ENCODE data around the gene UFSP2.
A peak's percentile ranks its signal among the peaks of the same experiment; 100 is the strongest.

The UFSP2 gene

DNA sequence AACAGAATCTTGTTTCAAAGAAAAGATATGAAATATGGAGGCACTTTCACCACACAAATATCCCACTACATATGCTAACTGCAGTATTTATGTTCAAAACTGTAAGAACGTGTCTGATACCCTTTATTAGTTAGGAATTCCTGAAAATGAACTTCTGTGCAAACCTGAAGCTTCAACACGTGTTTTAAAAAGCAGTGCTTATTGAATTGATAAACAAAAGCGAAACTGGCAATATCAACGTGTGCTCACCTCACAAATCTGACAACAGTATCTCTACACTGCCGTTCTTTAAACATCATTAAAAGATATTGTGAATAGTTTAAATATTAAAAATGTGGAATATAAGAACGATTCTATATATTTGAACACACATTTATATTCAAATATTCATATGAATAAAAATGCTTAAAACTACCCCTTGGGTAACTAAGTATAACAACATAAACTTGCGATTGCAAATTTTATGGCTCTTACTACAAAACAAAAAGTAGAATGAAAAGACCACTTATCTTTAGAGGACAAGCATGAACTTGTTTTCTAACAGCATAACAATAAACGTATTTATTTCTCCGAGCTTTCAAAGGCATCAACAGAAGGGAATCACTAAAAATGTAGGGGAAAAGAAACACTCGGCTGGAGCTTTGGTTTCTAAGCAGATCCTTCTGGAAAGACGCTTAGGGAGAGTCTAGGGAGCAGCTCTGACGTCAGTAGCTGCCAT is 30.4 kb downstream of the UFSP2 start, which contains the start of gene LRP2BP:
LRP2BP (minus strand) TSS at position 687 of the 718 bp plus-strand sequence. CDS start 17,738 bp downstream, outside the sequence.
- H3K4me1 ChIP-seq (ENCODE audit: control insufficient read depth, insufficient read depth, low read length), result peaks cover 6% of the 10 kb centered on the region
- H3K9ac ChIP-seq (ENCODE audit: low read depth, low read length), result no peak within 1 kb of the TSS
- H3K36me3 ChIP-seq (ENCODE audit: control insufficient read depth, insufficient read depth, low read length), result peaks cover 2% of the 10 kb centered on the region
- no peaks in the 10 kb centered on the region for H3K9me3 ChIP-seq (ENCODE audit: control insufficient read depth, insufficient read depth, low read length)
- peak within 1 kb of the TSS; percentile 82 for H3K4me3 ChIP-seq (ENCODE audit: low read depth, low read length)
- H3K27me3 ChIP-seq (ENCODE audit: control insufficient read depth, insufficient read depth, low read length), result no peaks in the 10 kb centered on the region

DNA sequence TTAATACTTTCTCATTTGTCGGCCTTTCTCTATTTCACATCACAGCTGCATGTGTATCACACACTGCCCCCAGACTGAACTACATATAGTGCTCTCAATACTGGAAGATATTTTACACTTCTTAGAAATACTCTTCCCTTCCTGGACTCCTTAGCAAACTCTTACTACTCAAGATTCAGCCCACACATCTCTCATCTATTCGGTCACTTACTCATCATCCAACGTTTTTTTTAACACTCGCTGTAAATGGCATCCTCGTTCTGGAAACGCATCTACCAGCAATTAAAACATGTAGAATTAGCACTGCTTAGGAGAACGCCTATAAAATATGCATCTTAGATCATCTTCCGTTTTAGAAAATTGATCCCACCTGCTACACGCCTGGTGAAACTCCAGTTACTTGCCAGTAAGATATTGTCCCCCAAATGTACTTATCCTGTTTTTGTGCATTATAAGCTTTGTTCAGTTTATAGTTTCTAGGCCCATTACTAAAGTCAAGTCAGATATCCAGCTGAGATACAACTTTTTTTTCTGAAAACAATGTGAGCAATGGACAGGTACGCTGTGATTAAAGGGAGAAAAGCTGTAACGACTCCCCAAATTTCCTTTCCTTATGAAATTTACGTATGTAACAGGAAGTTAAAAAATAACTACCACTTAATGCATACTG is 31.1 kb downstream of the UFSP2 start:
- H3K36me3 ChIP-seq (ENCODE audit: control insufficient read depth, insufficient read depth, low read length), result no peaks in the 10 kb centered on the region
- H3K4me1 ChIP-seq (ENCODE audit: control insufficient read depth, insufficient read depth, low read length), result peaks cover 6% of the 10 kb centered on the region
- H3K9me3 ChIP-seq (ENCODE audit: control insufficient read depth, insufficient read depth, low read length), result no peaks in the 10 kb centered on the region
- H3K9ac ChIP-seq (ENCODE audit: low read depth, low read length), result no peak overlapping the region
- H3K27me3 ChIP-seq (ENCODE audit: control insufficient read depth, insufficient read depth, low read length), result no peaks in the 10 kb centered on the region
- no peak overlapping the region for H3K4me3 ChIP-seq (ENCODE audit: low read depth, low read length)

DNA sequence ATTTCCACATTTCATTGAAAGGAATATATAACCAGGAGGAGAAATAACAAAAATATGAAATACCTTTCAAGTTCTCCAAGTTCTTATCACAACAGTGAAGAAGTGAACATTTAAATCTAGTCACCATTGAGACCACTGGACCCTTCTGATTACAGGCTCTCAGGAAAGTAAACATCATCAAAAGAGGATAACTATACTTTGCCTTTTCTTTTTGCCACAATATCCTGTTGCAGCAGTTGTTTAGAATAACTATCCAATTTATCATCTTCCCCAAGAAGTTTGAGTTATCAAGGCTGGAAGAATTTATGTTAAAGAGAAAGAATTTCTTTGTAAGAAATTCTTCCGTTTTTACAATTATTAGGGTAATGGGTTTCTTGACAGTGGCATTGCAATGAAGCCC is 33.6 kb downstream of the UFSP2 start:
- Histone ChIP-seq H3K27me3 (ENCODE audit: control insufficient read depth, insufficient read depth, low read length) (no peaks in the 10 kb centered on the region), H3K36me3 (ENCODE audit: control insufficient read depth, insufficient read depth, low read length) (no peaks in the 10 kb centered on the region), H3K4me3 (ENCODE audit: low read depth, low read length) (no peak overlapping the region), H3K9me3 (ENCODE audit: control insufficient read depth, insufficient read depth, low read length) (no peaks in the 10 kb centered on the region), H3K9ac (ENCODE audit: low read depth, low read length) (no peak overlapping the region), H3K4me1 (ENCODE audit: control insufficient read depth, insufficient read depth, low read length) (peaks cover 5% of the 10 kb centered on the region)

DNA sequence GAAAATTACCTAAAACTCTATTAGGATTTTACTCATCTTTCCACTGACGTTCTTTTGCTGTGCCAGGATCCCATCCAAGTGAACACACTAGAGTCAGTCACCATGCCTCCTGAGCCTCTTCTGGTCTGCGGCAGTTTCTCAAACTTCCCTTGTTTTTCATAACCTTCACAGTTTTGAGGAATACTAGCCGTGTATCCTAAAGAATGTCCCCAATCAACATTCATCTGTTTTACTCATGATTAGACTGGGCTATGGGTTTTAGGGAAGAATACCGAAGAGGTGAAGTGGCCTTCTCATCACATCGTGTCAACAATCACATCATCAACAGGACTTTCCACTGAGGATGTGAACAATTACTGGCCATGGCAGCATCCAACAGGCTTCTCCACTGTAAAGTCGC is 34.8 kb downstream of the UFSP2 start:
- no peaks in the 10 kb centered on the region for H3K27me3 ChIP-seq (ENCODE audit: control insufficient read depth, insufficient read depth, low read length)
- no peaks in the 10 kb centered on the region for H3K36me3 ChIP-seq (ENCODE audit: control insufficient read depth, insufficient read depth, low read length)
- no peaks in the 10 kb centered on the region for H3K4me1 ChIP-seq (ENCODE audit: control insufficient read depth, insufficient read depth, low read length)
- H3K4me3 ChIP-seq (ENCODE audit: low read depth, low read length), result no peak overlapping the region
- H3K9ac ChIP-seq (ENCODE audit: low read depth, low read length), result no peak overlapping the region
- H3K9me3 ChIP-seq (ENCODE audit: control insufficient read depth, insufficient read depth, low read length), result no peaks in the 10 kb centered on the region

DNA sequence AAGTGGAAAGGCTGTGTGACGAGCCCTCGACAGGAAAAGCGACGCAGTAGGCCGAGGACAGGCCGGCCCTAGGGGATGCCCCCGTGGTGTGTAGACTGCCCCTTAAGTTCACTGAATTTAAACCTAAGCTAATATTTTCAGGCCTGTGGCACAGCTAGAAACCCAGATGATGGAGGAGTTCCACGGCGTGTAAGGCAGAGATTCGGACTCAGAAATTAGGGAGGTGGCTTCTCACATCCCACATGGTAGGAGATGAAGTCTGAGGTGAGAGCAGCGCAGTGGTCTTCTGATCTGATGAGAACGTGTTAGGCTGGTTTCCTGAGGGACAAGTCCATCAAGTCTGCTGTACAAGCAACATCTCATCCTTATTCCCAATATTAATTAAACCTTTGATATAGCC is 37.8 kb downstream of the UFSP2 start:
- Histone ChIP-seq H3K4me3 (ENCODE audit: low read depth, low read length) (no peak overlapping the region), H3K4me1 (ENCODE audit: control insufficient read depth, insufficient read depth, low read length) (peaks cover 3% of the 10 kb centered on the region), H3K36me3 (ENCODE audit: control insufficient read depth, insufficient read depth, low read length) (no peaks in the 10 kb centered on the region), H3K27me3 (ENCODE audit: control insufficient read depth, insufficient read depth, low read length) (no peaks in the 10 kb centered on the region), H3K9ac (ENCODE audit: low read depth, low read length) (no peak overlapping the region), H3K9me3 (ENCODE audit: control insufficient read depth, insufficient read depth, low read length) (no peaks in the 10 kb centered on the region)

DNA sequence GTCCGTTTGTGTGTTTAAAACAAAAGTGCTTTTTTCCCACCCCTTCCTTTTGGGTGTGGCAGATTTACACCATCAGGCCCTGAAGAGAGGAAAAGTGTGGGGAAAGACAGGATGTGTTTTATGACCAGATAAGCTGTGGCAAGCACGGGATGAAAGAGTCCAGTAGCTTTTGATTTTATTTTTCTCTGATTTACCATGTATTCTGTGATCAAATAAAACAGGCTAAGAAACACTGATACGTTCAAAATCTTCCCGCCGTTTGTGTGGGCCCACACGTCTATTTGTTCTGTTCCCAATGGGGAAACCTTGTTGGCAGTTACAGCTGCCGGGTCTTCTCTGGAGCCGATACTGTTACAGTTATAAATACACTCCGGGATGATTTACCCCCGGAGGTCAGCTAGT is 40.8 kb downstream of the UFSP2 start:
- Histone ChIP-seq H3K27me3 (ENCODE audit: control insufficient read depth, insufficient read depth, low read length) (no peaks in the 10 kb centered on the region), H3K4me1 (ENCODE audit: control insufficient read depth, insufficient read depth, low read length) (peaks cover 3% of the 10 kb centered on the region), H3K9ac (ENCODE audit: low read depth, low read length) (no peak overlapping the region), H3K4me3 (ENCODE audit: low read depth, low read length) (no peak overlapping the region), H3K9me3 (ENCODE audit: control insufficient read depth, insufficient read depth, low read length) (no peaks in the 10 kb centered on the region), H3K36me3 (ENCODE audit: control insufficient read depth, insufficient read depth, low read length) (no peaks in the 10 kb centered on the region)

DNA sequence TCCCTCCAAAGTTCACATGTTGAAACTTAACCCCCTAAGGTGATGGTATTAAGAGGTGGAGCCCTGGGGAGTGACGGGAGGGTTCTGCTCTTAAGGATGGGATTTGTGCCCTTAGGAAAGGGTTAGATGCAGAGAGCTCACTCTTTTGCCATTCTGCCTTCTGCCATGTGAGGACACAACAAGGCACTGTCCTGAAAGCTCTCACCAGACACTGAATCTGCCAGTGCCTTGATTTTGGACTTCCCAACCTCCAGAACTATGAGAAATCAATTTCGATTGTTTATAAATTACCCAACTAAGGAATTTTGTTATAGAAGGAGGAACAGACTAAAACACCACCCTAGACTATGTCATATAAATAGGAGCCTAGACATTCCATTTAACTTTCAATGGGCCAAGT is 41.7 kb downstream of the UFSP2 start:
- no peaks in the 10 kb centered on the region for H3K9me3 ChIP-seq (ENCODE audit: control insufficient read depth, insufficient read depth, low read length)
- no peak overlapping the region for H3K9ac ChIP-seq (ENCODE audit: low read depth, low read length)

DNA sequence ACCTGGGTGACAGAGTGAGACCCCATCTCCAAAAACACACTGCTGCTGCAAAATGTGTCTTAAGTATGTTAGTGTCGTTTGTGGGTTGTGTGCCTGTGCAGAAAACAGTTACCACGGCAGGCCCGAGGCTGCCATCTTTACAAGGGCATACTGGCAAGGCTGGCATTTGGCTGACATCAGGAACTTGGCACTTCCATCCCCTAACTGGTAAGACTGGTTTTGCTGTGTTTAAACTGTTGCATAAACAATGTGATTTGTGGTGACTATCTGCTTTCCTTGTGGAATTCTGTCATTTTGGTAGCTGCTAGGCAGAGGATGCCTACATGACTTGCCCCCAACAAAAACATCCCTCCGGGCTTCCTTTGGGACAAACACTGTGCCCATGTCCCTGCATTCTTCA is 42.3 kb downstream of the UFSP2 start:
- peaks cover 3% of the 10 kb centered on the region for H3K4me1 ChIP-seq (ENCODE audit: control insufficient read depth, insufficient read depth, low read length)
- no peak overlapping the region for H3K9ac ChIP-seq (ENCODE audit: low read depth, low read length)
- no peaks in the 10 kb centered on the region for H3K9me3 ChIP-seq (ENCODE audit: control insufficient read depth, insufficient read depth, low read length)
- no peaks in the 10 kb centered on the region for H3K27me3 ChIP-seq (ENCODE audit: control insufficient read depth, insufficient read depth, low read length)
- no peaks in the 10 kb centered on the region for H3K36me3 ChIP-seq (ENCODE audit: control insufficient read depth, insufficient read depth, low read length)
- no peak overlapping the region for H3K4me3 ChIP-seq (ENCODE audit: low read depth, low read length)

More for the DNA sequence above, 41.7 kb downstream of the UFSP2 start:
- H3K36me3 ChIP-seq (ENCODE audit: control insufficient read depth, insufficient read depth, low read length), result no peaks in the 10 kb centered on the region
- no peak overlapping the region for H3K4me3 ChIP-seq (ENCODE audit: low read depth, low read length)
- no peaks in the 10 kb centered on the region for H3K27me3 ChIP-seq (ENCODE audit: control insufficient read depth, insufficient read depth, low read length)
- peaks cover 3% of the 10 kb centered on the region for H3K4me1 ChIP-seq (ENCODE audit: control insufficient read depth, insufficient read depth, low read length)

DNA sequence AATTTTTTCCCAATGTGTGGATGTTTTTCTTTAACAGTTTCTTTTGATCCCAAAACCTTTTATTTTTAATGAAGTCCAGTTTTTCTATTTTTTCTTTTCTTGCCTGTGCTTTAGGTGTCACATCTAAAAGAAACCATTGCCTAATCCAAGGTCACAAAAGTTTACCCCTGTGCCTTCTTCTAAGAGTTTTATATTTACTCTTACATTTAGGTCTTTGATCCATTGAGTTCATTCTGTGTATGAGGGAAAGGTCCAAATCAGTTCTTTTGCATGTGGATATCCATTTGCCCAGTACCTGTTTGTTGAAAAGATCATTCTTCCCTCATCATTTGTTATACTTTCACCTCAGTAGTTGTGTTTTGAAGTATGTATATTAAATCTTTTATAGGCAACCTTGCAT is 43.0 kb downstream of the UFSP2 start:
- H3K9ac ChIP-seq (ENCODE audit: low read depth, low read length), result no peak overlapping the region
- H3K27me3 ChIP-seq (ENCODE audit: control insufficient read depth, insufficient read depth, low read length), result no peaks in the 10 kb centered on the region
- peaks cover 4% of the 10 kb centered on the region for H3K4me1 ChIP-seq (ENCODE audit: control insufficient read depth, insufficient read depth, low read length)
- no peaks in the 10 kb centered on the region for H3K9me3 ChIP-seq (ENCODE audit: control insufficient read depth, insufficient read depth, low read length)
- no peak overlapping the region for H3K4me3 ChIP-seq (ENCODE audit: low read depth, low read length)
- no peaks in the 10 kb centered on the region for H3K36me3 ChIP-seq (ENCODE audit: control insufficient read depth, insufficient read depth, low read length)

DNA sequence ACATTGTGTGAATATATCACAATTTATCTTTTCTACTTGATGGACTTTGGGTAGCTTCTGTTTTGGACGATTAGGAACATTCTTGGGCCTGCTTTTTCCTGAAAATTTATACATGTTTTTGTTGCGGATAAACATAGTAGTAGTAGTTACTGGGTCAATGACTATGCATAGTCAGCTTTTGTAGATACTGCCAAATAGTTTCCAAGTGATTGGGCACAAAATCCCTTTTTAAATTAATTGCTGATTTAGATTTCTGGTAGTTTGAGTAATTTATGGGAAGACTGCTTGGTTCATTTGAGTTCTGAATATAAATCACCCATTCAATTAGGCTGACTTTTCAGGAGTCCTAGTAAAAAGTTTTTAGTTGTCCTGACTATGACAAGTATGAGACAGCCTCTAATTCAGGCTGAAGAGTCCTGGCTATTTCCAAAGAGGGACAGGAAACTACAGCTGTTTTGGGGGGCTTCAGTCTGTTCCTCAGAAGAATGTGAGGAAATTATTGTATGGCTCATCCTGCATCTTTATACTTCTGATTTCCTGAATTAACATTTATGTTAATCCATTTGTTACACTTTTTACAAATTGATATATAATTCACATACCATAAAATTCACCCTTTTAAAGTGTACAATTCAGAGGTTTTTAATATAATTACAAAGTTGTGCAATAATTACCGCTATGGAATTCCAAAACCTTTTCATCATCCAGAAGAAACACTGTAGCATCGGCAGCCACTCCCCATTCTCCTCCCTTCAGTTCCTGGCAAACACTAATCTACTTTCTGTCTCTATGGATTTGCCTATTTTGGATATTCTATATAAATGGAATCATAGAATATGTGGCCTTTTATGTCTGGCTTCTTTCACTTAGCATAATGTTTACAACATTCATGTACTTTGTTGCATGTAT is 44.2 kb downstream of the UFSP2 start:
- no peaks in the 10 kb centered on the region for H3K36me3 ChIP-seq (ENCODE audit: control insufficient read depth, insufficient read depth, low read length)
- H3K4me1 ChIP-seq (ENCODE audit: control insufficient read depth, insufficient read depth, low read length), result peaks cover 8% of the 10 kb centered on the region
- no peaks in the 10 kb centered on the region for H3K9me3 ChIP-seq (ENCODE audit: control insufficient read depth, insufficient read depth, low read length)
- H3K9ac ChIP-seq (ENCODE audit: low read depth, low read length), result no peak overlapping the region
- H3K4me3 ChIP-seq (ENCODE audit: low read depth, low read length), result no peak overlapping the region
- H3K27me3 ChIP-seq (ENCODE audit: control insufficient read depth, insufficient read depth, low read length), result no peaks in the 10 kb centered on the region

DNA sequence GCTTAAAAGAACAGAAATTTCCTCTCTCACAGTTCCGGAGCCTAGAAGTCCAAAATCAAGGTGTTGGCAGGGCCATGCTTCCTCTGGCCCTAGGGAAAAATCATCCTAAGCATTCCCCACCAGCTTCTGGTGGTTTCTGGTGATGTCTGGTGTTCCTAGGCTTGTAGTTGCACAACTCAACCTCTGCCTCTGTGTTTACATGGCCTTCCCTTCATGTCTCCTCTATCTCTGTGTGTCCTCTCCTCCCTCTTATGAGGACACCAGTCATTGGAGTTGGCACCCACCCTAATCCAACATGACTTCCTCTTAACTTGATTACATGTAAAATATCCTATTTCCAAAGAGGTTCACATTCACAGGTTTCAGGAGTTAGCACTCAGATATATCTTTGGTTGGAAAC is 45.4 kb downstream of the UFSP2 start:
- no peaks in the 10 kb centered on the region for H3K36me3 ChIP-seq (ENCODE audit: control insufficient read depth, insufficient read depth, low read length)
- no peak overlapping the region for H3K9ac ChIP-seq (ENCODE audit: low read depth, low read length)
- H3K27me3 ChIP-seq (ENCODE audit: control insufficient read depth, insufficient read depth, low read length), result no peaks in the 10 kb centered on the region
- H3K4me1 ChIP-seq (ENCODE audit: control insufficient read depth, insufficient read depth, low read length), result peaks cover 8% of the 10 kb centered on the region
- no peak overlapping the region for H3K4me3 ChIP-seq (ENCODE audit: low read depth, low read length)
- no peaks in the 10 kb centered on the region for H3K9me3 ChIP-seq (ENCODE audit: control insufficient read depth, insufficient read depth, low read length)
